A673 (cell line): ENCODE data around the gene NRL.

ENCODE experiments used
- CTCF ChIP-seq: fragments of 300-800, 200-600 bp; sonication (generic); conservative IDR thresholded peaks from 2 replicates; pipeline ENCODE4 v1.5.1; 2017; ENCODE audit warnings: low read depth, mild to moderate bottlenecking, antibody characterized with exemption, low read length, moderate library complexity, mixed read lengths
- EZH2 ChIP-seq: fragments of 200-600 bp; sonication (generic); IDR thresholded peaks from 2 replicates; pipeline ENCODE4 v1.6.1; 2017; ENCODE audit warnings: borderline replicate concordance, low read depth, mild to moderate bottlenecking, mixed read lengths, antibody characterized with exemption, low read length; ENCODE audit not compliant: poor library complexity, severe bottlenecking

- TF ChIP-seq CTCF (no peak), EZH2 (no peak)
Observed at GRCh38 chr14:24058951-24059475, 55.7 kb downstream of the NRL start.
